Activated T-cell treated with anti-CD3 and anti-CD28 coated beads for 24 hours (primary cell): ENCODE data around the gene CDC6.
"Not testable (repeated sequence)": the region's sequence is repeated elsewhere in the genome, so short reads cannot be mapped to it uniquely, and the experiment has no call there.

Experiments
- DNase-seq: peaks from one replicate; pipeline ENCODE4 v3.0.0-alpha.2; 2020; ENCODE audit warnings: low read depth

CDC6 gene

DNA sequence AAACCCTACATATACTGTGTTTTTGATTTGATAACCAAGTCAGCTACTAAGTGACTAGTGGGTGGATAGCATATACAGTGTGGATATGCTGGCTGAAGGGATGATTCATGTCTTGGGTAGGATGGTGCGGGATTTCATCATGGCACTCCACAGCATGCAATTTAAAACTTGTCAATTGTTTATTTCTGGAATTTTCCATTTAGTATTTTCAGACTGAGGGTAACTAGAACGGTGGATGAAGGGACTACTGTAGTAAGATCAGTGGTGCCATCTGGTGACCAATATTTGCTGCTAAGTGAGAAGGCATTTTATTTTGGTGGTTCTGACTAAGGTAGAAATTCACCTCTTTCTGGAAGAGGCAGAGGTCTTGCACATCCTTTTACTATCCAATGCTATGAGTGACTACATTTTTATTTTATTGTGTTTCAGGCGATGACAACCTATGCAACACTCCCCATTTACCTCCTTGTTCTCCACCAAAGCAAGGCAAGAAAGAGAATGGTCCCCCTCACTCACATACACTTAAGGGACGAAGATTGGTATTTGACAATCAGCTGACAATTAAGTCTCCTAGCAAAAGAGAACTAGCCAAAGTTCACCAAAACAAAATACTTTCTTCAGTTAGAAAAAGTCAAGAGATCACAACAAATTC, 3.1 kb downstream of the CDC6 start:
- DNase-seq: no peak

DNA sequence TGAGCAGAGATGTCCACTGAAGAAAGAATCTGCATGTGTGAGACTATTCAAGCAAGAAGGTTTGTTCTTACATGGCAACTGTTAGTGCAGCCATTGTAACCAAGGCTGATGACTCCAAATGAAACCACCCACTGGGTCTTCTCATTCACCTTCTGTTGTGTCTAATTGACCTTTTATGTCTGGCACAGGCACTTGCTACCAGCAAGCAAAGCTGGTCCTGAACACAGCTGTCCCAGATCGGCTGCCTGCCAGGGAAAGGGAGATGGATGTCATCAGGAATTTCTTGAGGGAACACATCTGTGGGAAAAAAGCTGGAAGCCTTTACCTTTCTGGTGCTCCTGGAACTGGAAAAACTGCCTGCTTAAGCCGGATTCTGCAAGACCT, 3.6 kb downstream of the CDC6 start:
- no peak for DNase-seq

DNA sequence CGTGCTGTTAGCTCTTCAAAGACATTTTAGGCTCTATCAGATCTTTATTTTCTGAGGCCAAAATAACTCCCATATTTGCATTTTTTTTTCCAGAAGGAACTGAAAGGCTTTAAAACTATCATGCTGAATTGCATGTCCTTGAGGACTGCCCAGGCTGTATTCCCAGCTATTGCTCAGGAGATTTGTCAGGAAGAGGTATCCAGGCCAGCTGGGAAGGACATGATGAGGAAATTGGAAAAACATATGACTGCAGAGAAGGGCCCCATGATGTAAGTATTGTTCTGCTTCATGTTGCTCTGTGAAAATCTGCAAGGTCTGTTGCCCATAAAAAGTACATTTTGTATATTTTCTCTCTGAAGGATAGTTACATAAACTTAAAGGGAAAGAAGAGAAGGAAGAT, 5.7 kb downstream of the CDC6 start:
- DNase-seq: no peak

DNA sequence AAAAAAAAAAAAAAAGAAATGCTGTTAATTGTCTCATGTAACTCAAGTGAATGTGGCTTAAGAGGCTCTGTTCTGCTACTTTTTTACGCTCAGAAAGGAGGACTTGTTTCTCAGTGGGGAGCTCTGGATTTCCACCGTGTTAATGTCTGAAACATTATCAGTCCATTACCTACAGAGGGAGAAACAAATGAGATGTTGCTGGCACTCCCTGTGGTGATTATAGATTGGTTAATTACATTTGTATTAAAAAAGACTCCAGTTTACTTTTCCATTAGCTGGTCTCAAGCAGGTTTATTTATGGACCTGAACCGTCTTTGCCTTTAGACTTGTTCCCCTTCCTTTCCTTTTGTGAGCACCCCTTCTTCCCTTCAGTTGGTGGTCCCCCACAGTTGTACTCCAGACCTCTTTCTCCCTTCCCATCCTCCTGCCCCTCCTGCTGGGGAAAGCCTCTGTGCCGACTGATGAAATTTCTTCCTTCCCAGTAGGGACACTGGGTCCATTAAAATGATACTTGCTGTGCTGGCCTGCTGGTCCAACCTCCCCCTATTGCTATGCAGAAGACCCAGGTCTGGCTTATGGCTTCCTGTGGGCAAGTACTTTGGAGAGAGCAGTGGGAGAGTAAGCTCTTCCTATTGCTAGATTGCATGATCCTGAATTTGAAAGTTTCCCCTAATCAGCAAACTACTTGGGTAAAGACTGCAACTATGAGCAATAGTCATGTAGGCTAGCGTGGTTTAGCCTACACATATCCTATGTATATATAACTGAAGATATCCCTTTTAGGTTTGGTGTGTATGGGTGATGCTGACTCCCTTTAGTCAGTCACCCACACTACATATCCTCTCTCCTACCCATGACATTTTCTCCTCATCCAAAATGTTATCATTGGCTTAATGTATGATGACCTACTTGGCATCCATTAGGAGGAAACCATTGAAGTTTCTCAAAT, 8.1 kb downstream of the CDC6 start:
- no peak for DNase-seq

DNA sequence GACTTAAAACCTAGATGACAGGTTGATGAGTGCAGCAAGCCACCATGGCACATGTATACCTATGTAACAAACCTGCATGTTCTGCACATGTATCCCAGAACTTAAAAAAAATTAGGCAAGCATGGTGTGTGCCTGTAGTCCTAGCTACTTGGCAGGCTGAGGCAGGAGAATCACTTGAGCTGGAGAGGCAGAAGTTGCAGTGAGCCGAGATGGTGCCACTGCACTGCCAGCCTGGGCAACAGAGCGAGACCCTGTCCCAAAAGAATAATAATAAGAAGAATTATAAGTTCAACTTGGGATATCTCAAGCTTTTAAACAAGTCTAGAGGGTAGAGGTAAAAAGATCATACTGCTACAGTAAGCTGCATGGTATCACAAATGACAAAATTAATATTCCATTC, 9.8 kb downstream of the CDC6 start:
- DNase-seq: no peak

DNA sequence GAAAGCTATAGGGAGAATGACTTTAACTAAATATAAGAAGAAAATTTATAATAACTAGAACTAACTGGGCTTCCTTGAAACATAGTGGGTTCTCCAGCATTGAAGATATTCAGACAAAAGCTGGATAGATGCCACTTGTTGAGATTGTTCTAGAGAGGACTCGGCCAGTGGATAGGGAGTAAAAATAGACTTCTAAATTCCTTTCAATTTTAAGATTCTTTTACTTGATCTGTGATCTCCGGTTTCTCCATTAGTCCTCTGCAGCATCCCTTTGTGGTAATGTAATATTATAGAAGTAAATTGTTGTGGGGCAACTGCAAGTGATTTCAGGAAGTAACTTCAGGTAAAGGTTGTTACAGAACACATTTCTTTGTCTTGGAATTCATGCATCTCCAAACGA, 11.0 kb downstream of the CDC6 start:
- DNase-seq: no peak

DNA sequence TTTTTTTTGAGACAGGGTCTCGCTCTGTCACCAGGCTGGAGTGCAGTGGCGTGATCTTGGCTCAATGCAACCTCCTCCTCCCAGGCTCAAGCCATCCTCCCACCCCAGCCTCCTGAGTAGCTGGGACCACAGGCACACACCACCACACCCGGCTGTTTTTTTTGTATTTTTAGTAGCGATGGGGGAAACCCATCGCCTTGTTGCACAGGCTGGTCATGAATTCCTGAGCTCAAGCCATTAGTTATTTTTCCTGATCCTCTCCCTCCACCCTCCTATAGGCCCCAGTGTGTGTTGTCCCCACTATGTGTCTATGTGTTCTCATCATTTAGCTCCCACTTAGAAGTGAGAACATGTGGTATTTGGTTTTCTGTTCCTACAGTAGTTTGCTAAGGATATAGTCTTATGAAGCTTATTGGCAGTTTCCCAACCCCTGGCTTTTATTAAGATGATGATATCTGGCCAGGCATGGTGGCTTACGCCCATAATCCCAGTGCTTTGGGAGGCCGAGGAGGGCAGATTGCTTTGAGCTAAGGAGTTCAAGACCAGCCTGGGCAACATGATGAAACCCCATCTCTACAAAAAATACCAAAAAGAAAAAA, 11.6 kb downstream of the CDC6 start:
- not testable (repeated sequence) for DNase-seq

DNA sequence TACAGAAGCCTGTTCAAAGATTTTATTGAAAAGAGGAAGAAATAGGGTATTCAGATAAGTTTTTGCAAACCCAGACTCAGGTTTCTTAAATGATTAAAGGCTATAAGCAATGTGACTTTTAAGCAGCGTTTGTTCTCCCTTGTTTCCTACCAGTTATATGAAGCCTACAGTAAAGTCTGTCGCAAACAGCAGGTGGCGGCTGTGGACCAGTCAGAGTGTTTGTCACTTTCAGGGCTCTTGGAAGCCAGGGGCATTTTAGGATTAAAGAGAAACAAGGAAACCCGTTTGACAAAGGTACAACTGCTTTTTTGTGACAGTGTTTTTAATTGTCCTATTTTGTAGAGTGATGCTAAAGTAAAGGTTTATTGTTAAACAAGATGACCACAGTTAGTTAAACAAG, 13.6 kb downstream of the CDC6 start:
- no peak for DNase-seq

DNA sequence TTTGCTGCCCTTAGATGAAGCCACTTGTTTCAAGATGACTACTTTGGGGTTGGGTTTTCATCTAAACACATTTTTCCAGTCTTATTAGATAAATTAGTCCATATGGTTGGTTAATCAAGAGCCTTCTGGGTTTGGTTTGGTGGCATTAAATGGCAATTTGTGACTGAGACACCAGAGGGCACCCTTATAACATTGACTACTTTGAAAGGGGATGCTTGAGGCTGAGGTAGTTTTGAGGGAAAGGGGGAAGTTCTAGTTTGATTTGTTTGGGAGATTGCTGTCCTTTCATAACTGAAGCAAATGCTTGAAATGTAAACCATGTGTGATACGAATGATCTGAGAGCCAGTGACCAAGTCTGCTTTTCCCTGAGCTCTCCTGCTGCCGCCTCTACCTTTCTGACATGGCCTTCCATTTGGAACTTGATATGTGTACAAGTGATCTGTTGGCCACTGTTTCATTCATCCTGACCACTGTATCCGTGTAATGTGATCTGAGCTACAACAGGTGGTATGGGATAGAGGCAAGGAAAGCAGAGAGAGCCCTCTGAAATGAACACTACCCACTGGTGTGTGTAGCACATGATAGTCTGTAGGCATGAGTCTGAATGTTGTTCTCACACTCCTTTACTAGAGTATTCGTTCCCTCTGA, 15.5 kb downstream of the CDC6 start:
- DNase-seq: no peak

DNA sequence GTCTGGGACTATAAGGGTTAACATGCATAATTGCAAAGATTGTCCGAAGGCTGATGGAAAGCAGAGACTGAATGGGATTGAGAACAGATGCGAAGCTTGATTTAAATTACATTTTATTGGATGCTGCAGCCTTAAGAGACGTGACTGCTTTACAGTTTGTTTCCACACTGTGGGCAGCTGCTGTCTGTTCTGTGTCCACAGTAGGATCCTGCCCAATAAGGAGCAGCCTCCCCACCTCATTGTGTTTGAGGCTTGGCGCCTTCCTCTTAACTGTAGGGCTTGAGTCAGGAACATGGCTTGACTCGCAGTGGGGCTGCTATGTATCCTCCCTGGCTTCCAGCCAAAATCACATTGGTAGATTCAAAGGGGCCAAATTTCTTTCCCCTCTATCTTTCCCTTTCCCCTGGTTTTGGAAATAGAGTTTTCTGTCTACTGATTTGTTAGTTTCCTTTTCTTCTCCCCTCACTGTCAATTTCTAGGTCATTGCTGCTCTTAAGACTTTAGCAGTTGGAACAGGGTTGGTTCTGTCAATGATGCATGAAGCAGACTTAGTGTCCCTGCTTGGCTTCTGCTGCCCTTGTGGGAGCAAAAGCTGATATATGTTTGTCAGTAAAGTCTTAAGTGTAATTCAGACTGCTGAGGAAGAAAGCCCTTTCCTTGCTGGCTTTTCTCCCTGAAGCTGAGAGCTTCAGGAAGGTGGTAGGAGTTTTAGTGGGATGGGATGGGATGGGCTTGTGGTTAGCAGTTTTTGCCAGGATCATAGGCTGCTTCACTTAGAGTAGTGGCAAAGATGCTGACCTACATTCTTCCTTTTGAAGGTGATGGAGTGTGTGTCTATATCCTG, 16.3 kb downstream of the CDC6 start:
- DNase-seq: no peak

DNA sequence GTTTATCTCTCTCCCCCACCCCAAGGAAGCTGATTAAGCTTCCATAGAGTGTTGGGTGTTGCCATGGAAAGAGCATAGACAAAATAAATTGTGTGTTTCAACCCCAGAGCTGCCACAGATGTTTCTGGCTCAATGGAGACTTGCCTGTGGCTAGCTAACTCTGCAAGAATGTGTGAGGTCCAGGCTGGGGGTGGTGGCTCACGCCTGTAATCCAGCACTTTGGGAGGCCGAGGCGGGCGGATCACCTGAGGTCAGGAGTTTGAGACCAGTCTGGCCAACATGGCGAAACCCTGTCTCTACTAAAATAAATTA, 16.8 kb downstream of the CDC6 start:
- DNase-seq: not testable (repeated sequence)

DNA sequence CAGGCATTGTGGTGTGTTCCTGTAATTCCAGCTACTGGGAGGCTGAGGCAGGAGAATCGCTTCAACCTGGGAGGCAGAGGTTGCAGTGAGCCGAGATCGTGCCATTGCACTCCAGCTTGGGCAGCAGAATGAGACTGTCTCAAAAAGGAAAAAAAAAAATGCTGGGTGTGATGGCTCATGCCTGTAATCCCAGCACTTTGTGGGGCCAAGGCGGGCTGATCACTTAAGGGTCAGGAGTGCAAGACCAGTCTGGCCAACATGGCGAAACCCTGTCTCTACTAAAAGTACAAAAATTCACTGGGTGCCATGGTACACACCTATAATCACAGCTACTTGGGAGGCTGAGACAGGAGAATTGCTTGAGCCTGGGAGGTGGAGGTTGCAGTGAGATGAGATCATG, 17.2 kb downstream of the CDC6 start:
- DNase-seq: not testable (repeated sequence)

DNA sequence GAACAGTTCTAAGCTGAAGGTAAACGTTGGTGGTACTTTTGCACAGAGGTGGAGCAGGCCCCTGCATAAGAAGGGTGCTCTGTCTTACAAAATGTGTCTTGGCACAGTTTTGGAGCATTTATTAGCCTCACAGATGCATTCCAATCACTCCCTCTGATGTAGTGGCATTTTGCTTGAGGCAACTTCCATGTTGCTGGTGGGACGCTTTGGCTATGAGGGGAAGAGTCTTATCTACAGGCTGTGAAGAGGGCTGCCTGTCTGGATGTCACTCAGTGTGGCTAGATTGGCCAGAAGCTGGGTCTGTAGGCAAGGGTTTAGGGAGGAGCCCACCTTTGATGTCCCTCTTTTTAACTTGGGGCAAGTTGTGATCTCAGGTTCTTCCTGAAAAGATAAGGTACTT, 18.7 kb downstream of the CDC6 start:
- DNase-seq: no peak

DNA sequence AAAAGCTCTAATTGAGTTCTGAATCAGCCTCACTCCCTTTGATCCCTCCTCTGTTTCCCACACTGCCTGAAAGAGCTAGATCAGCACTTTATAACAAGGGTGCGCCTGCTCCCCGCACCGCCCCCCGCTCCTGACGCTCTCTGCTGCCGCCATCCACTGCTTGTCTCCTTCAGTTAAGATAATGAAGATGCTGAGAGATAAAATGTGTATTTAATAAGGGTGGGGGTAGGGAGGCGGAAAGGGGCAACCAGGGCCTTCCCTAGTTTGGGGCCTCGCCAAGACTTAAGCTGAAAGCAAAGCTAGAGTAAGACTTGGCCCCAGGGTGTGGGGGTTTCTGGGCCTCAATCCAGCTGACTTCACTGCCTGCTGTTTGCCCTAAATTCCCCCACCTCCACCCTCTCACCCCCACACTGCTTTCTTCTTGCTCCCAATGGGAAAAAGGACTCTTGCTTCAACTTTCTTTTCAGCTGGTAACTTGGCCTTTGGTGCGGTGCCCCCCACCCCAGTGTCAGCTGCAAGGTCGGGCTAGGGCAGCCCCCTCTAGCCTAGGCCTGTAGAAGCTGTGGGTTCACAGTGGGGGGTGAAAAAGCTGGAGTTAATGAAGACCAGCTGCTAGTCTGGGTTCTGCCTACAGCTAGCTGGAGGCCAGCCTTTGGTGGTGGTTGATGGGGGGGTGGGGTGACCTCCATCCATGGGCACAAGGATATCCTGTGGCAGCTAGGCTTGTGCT, 19.5 kb downstream of the CDC6 start:
- DNase-seq: no peak

DNA sequence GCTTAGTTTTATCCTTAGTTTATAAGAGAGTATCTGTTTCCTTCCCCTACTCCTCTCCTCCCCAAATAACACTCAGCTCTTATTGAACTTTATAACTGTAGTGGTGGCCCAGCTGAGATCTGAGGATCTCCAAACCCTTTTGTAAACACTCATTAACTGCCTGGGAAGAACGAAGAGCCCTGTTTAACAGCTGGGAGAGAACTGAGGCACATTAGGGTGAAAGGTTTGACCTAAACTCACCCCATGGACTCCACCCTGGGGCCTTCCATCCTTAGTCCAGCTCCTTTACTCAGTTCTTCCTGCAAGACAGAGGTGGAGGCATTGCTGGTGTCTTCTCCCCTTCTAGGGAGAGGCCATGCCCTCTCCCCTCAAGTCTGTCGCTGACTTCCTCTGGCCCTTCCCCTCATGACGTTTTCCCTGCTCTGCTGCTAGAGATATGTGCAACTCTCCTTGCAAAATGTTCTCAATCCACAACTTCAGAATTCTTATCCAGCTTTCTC, 20.1 kb downstream of the CDC6 start:
- DNase-seq: no peak

DNA sequence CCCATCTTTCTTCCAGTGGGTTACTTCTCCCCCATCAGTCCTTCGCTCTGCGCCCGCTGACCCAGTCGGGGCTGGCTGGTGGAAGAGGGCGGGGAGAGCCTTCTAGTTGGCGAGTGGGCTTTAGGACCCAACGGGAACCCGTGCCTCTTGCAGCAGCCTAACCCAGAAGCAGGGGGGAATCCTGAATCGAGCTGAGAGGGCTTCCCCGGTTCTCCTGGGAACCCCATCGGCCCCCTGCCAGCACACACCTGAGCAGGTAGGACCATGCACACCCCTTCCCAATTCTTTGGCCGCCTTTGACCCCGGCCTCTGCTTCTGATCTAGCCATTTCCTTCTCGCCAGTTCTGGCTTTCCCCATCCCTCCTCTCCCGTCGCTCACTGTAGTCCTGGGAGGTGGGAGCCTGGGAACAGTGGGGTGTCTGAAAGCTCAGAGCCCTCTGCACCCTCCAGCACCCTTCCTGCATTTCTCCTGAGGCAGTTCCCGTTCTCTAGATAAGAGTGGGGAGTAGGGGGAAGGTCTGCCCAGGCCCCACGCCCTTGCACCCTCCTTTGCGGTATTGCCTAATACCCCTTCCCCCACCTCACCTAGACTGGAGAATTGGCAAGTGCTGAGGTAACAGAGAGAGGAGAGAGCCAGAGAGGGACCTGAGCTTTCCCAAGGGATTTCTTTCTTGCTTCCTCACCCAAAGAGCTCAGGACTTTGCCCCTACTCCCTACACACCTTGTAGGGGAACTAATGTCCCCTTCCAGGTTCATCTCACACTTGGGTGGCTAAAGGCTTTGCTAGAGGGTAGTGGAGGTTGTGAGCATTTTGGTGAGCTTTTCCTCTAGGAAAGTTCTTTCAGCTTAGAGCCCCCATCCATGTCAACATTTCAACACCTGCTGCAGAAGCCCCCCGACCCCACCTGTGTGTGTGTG, 21.6 kb downstream of the CDC6 start, which contains the start of gene RARA:
RARA (plus strand) TSS at position 150 of the 918 bp plus-strand sequence. CDS start 22,039 bp downstream, outside the sequence.
- no peak for DNase-seq

DNA sequence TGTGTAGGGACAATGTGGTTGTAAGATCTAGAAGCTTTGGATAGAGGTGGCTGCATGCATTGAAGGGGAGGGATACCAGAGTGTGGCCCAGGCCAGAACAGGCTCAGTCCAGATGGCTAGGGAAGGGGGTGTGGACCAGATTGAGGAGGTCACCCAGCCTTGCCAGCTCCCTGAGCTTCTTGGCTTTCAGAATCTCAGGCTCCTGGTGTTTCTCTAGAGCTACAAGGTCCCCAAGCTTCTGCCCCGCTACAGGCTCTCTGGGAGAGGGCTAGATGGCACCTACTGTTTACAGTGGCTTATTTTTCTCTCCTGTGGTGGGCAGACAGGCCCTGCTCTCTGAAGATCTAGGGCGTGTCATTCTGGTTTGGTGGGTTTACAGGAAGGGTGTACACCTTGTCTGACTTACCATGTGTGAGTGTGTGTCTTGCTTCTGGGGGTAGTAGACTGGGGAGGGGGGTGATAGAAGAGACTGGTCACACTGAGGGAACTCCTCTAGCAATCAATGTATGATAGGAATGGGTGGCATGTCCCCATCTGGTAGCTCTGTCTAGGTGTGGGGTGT, 22.4 kb downstream of the CDC6 start:
- DNase-seq: no peak

DNA sequence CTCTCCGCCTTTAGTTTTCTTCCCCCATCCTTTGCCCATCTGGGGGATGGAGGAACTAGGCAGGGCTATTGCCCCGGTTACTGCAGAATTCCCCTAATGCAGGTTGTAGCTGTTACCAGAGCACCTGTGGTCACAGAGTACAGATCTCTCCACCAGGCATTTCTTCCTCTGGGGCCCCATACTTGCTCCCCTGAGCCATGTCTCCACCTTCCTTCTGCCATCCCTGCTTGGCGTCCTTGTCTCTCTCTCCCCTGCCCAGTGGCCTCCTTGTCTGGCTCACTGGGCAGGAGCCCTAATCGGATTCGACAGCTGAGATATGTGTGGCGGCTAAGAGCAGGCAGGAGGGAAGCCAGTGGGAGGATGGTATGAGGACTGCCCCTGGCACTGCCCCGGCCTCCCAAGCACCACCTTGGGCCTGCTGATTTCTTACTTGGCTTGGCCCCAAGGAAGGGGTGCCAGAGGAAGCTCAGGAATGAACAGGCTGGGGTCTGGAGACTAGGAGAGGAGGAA, 23.3 kb downstream of the CDC6 start:
- no peak for DNase-seq

DNA sequence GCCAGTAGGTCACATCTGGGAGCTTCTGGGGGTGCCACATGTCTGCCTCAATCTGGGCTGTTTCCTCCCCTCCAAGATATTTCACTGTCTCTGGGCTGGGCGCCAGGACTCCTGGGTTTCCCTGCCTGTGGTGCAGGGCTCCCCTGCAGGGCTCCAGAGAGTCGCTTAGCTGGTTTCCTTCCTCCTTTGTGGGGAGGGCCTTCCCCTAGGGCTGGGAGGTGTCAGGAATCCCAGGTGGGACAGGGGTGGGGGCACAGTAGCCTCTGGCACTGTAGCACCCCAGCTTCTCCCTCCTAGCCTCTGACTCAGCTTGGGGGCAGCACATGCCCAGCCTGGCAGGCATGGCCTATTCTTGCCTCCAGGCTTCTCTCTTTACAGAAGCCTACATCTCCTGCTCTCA, 23.9 kb downstream of the CDC6 start:
- DNase-seq: no peak
